Activated CD4-positive, alpha-beta T cell treated with anti-CD3 and anti-CD28 coated beads, Interleukin-2, Interleukin-6, amounts not matched to agents 100 ng/mL and 50 ng/mL, durations not matched to agents 16 hours and 8 hours (primary cell): ENCODE measurements around the gene RPL15.
"Not testable (repeated sequence)": the region's sequence is repeated elsewhere in the genome, so short reads cannot be mapped to it uniquely, and the experiment has no call there.

Source experiments
- DNase-seq: peaks from one replicate; pipeline ENCODE4 v3.0.0-alpha.2; 2020

Gene RPL15

GRCh38 chr3:23894254-23895061, 22.5 kb upstream of the RPL15 start:
- DNase-seq = no peak

DNA sequence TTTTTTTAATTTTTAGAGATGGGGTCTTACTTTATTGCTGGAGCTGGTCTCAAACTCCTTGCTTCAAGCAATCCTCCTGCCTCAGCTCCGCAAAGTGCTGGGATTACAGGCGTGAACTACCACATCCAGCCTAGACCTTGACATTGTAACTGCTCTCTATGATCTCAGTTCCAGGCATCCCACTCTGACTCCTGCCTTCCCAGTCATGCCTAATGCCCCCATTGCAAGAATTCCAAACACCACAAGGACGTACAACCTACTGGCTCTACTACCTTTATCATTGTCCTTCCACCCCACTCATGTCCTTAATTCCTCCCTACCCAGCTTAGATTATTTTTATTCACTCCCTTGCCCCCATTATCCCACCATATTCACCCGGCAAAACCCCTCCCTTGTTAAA, 21.8 kb upstream of the RPL15 start:
- DNase-seq = no peak

DNA sequence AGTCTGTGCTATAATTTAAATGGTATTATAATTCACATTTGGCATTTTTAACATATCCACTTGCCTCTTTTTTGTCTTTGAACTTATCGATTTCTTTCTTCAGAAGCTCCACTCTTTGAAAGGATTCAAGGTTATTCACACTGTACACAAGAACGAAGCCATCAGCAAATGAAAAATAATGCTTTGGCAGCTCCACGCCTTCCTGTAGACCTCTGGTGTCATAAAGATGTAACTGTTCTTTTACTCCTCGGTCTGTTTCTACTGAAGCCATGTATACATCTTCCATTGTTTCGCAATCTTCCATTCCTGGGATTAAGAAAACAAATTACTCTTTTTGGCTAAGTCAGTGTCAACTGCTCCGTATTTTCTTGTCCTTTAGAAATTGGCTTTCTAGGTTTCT, 16.2 kb upstream of the RPL15 start:
- DNase-seq = no peak

GRCh38 chr3:23904545-23904944, 12.4 kb upstream of the RPL15 start:
- DNase-seq = no peak

DNA sequence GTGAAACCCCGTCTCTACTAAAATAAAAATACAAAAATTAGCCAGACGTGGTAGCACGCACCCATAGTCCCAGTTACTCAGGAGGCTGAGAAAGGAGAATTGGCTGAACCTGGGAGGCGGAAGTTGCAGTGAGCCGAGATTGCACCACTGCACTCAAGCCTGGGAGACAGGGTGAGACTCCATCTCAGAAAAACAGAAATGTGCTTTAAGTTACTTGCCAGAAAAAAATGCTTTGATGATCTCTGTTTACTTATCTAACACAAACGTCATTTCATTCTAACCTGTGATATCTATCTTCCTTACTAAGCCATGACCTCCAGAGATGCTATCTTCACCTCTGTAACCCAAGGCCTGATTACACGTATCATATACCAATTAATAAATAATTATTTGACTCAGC, 7.6 kb upstream of the RPL15 start:
- no peak for DNase-seq

DNA sequence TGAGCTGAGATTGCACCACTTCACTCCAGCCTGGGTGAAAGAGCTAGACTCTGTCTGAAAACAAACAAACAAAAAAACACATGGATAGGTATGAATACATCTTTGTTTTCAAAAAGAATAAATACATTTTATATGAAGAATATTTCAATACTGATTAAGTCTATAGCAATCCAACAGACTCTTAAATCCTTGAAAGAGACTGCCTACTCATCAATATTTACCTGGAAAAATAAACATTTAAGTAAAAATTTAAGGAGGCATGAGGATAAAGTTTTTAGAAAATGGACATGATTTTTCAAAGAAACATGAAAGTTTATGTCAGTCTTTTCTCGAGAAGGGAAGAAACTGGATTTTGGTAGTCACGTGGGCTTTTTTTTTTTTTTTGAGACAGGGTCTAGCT, 5.5 kb upstream of the RPL15 start:
- DNase-seq = no peak

DNA sequence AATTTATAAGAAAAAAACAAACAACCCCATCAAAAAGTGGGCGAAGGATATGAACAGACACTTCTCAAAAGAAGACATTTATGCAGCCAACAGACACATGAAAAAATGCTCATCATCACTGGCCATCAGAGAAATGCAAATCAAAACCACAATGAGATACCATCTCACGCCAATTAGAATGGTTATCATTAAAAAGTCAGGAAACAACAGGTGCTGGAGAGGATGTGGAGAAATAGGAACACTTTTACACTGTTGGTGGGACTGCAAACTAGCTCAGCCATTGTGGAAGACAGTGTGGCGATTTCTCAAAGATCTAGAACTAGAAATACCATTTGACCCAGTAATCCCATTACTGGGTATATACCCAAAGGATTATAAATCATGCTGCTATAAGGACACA, 4.6 kb upstream of the RPL15 start:
- not testable (repeated sequence) for DNase-seq

DNA sequence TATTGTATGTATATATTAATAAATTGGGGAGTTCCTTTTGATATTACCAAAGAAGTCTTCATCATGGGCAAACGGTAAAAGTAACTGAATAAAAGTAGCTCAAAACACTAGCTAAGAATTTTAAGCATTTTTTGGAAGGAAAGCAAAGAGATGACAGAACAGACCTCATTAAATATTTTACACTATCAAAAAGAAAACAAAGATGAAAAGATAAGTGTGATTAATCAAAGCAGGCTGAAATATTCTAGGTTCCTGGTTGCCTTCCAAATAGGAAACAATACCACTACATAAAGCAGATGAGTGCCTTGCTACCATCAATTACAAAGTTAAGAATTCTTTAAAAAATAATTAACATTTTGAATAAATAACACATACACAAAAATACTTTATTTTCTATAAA, 3.8 kb upstream of the RPL15 start:
- no peak for DNase-seq

- DNase-seq = no peak
These were observed 2.8 kb upstream of the RPL15 start for GRCh38 chr3:23913873-23914743.

DNA sequence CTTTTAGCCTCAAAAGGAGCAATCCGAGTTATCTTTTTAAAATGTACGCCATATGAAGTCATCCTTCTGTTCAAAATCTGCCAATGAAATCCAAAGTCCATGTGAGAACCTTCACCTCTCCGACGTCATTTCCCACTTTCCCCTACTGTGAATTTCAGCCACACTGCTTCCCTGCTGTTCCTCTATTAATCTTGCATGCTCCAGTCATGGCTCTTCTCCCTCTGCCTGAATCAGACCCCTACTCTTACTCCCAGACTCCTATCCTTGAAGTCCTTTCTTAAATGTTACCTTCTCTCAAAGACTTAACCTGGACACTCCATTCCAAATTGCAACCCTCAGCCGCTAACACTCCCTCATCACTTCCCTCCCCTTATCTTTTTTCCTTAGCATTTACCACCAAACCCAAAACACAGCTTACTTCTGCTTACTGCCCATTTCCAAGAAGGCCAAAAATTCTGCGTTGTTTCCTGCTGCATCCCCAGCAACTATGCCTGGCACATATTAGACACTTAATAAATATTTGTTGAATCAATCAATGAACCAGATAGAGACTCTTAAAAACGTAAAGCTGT, 1.3 kb upstream of the RPL15 start:
- no peak for DNase-seq

- no peak for DNase-seq
These were observed 613 bp upstream of the RPL15 start for GRCh38 chr3:23916152-23916885.

GRCh38 chr3:23917679-23918303, 859 bp downstream of the RPL15 start:
- not testable (repeated sequence) for DNase-seq

DNA sequence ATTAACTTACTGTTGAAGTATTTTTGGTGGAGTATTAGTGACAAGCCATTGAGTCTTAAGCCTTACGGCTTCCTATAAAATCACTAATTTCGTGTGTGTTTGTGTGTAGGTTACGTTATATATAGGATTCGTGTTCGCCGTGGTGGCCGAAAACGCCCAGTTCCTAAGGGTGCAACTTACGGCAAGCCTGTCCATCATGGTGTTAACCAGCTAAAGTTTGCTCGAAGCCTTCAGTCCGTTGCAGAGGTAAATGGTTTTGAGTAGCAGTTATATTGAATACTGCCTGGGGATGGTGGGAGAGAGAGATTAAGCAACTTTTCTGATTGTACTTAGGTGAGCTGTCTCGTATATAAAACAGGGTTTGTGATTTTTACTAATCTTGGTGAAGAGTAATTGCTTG, 1.4 kb downstream of the RPL15 start:
- not testable (repeated sequence) for DNase-seq

DNA sequence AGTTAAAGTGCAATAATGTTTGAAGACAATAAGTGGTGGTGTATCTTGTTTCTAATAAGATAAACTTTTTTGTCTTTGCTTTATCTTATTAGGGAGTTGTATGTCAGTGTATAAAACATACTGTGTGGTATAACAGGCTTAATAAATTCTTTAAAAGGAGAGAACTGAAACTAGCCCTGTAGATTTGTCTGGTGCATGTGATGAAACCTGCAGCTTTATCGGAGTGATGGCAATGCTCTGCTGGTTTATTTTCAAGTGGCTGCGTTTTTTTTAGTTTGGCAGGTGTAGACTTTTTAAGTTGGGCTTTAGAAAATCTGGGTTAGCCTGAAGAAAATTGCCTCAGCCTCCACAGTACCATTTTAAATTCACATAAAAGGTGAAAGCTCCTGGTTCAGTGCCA, 2.7 kb downstream of the RPL15 start:
- DNase-seq = no peak

- no peak for DNase-seq
These were observed 3.3 kb downstream of the RPL15 start for GRCh38 chr3:23920151-23920655.

DNA sequence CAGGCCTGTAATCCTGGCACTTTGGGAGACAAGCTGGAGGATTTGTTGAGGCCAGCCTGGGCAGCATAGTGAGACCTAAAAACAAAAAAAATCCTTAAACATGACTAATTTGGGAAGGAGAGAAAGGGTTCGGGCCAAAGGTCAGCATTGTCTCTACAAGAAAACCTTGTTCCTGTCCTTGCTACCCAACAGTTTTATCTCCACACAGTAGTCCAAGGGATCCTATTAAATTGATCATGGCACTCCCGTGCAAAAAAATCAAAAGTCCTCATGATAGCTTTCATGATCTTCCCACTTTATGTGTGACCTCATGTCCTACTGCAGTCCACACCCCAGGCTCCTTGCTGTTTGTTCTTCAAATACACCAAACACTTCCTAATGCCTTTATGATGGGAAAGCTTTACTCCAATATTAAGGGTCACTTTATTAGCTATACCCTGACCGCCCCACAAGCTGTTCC, 4.2 kb downstream of the RPL15 start:
- no peak for DNase-seq

DNA sequence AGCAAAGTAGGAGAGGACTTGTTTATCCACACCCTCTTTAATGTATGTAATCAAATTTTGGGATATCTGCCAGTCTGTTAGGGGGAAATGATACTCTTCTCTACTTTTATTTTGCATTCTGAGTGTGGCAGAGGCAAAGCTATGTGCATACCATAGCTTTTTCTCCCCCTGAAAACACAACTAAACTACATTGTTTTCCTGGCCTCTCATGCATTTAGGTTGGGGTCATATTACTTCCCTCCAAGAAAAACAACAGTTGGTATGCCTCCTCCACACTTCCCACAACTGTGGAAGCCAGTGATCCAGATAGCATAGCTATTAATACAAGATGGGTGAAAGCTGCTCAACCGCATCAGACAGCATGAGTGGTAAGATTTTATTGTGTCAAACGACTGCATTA, 6.9 kb downstream of the RPL15 start:
- no peak for DNase-seq

DNA sequence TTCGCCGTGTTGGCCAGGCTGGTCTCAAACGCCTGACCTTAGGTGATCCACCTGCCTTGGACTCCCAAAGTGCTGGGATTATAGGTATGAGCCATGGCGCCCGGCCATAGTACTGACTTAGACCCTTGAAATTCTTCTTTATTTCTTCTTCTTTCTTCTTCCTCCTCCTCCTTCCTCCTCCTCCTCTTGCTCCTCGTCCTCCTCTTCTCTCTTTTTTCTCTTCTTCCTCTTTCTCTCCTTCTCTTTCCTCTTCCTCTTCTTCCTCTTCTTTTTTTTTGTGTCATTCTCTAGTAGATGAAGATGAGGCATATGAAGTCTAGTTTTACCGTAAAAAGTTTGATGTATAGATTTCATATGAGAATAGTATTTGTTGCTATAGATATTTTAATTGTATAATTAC, 9.3 kb downstream of the RPL15 start:
- DNase-seq = no peak

DNA sequence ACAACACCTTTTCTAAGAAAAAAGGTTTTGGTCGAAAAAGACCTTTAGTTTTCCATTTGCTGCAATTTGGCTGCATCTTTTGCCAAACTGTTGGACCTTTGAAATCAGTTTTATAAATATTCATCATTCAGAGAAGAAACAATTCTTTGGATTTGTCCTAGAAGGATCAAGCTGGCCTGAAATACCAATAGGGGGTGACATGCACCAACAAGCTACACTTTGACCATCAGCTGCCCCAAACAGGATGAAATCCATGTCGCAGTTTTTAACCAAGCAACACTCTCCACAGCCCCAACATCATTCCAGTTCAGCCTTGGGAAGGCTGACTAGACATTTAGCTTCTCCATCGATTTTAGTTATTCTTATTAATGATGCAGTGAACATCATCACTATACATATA, 9.8 kb downstream of the RPL15 start:
- no peak for DNase-seq

GRCh38 chr3:23928524-23928923, 11.6 kb downstream of the RPL15 start:
- no peak for DNase-seq

- DNase-seq = no peak
These were observed 14.7 kb downstream of the RPL15 start for GRCh38 chr3:23931597-23931996.

DNA sequence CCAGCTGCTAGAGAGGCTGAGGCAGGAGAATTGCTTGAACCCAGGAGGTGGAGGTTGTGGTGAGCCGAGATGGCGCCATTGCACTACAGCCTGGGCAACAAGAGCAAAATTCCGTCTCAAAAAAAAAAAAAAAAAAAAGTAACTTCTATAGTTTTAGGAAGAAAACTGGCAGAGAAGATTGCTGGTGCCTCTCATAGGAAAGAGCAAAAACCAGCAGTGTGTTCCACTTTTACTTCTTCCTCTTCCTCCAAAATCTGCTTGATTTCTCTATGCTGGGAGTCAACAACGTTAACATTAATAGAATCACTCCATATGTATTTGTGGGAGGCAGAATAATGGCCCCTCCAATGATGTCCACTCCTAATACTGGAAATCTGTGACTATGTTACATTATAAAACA, 15.6 kb downstream of the RPL15 start:
- DNase-seq = no peak
